Measurements from ENCODE around the gene ARMC8.
"Not testable (repeated sequence)": the region's sequence is repeated elsewhere in the genome, so short reads cannot be mapped to it uniquely, and the experiment has no call there.

ARMC8 gene, protein sequence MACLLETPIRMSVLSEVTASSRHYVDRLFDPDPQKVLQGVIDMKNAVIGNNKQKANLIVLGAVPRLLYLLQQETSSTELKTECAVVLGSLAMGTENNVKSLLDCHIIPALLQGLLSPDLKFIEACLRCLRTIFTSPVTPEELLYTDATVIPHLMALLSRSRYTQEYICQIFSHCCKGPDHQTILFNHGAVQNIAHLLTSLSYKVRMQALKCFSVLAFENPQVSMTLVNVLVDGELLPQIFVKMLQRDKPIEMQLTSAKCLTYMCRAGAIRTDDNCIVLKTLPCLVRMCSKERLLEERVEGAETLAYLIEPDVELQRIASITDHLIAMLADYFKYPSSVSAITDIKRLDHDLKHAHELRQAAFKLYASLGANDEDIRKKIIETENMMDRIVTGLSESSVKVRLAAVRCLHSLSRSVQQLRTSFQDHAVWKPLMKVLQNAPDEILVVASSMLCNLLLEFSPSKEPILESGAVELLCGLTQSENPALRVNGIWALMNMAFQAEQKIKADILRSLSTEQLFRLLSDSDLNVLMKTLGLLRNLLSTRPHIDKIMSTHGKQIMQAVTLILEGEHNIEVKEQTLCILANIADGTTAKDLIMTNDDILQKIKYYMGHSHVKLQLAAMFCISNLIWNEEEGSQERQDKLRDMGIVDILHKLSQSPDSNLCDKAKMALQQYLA

DNA sequence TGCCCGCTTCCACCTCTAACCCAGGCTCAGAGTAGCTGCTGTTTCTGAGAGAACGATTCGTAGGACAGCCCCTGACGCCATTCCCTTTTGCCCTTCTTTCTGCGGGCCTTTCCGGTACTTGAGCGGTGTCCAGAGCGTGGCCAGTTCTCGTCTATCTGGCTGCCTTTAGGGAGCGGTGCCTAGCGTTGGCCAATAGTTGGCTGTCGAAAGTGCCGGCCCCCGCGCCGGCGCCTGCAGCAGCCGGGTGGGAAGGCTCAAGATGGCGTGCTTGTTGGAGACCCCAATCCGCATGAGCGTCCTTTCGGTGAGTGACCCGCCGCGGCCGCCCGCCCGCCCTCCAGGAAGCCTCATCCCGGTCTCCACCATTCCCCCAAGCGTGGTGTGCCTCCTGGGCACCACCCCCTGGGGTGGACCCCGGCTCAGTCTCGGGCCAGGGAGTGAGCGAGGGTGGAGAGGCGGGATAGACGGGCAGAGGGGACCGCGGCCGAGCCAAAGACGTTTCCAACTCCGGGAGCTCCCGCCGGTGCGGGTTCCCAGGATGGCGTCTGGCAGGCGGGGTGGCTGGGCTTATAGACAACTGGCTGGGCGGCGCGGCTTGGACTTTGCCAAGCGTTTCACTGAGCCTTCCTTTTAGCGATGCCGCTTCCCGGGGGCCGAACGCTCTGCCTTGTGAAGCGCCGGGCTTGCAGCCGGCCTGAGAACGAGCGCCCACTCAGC, at the start of gene ARMC8:
ARMC8 (plus strand) TSS at position 6 of the 717 bp plus-strand sequence; CDS start at position 260, 254 bp downstream.
- H3K27ac Mint-ChIP-seq = peak within 1 kb of the TSS; percentile 99
- H3K4me1 Mint-ChIP-seq = peaks cover 39% of the 10 kb centered on the region
- no peaks in the 10 kb centered on the region for H3K9me3 Mint-ChIP-seq
- H3K36me3 Mint-ChIP-seq = peaks cover 16% of the 10 kb centered on the region
- H3K27me3 Mint-ChIP-seq = peaks cover 18% of the 10 kb centered on the region
- H3K4me3 Mint-ChIP-seq = peak within 1 kb of the TSS; percentile 99
- peak; percentile 82 for ATAC-seq

- Mint-ChIP-seq H3K36me3 (no peaks in the 10 kb centered on the region), H3K4me3 (no peak overlapping the region), H3K4me1 (peaks cover 32% of the 10 kb centered on the region), H3K27me3 (peaks cover 22% of the 10 kb centered on the region), H3K9me3 (no peaks in the 10 kb centered on the region), H3K27ac (no peak overlapping the region)
- ATAC-seq = no peak
Observed at GRCh38 chr3:138137861-138138260, 49.2 kb upstream of the ARMC8 start.

DNA sequence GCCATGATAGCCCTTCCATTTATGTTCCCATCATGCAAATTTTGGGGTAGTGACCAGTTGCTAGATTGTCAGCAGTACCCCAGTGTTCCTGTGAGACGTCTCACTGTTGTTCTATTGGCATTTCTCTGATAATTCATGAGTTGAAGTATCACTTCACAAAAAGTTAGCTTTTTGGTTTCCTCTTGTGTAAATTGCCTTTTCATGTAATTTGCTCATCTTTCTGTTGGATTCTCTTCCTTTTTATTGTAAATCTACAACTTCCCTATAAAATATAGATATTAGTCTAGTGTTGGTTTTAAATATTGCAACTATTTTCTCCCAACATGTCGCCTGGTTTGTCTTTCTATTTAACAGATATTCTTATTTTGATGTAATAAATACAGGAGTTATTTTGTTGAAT, 47.4 kb upstream of the ARMC8 start:
- Mint-ChIP-seq H3K27ac (no peak overlapping the region), H3K9me3 (no peaks in the 10 kb centered on the region), H3K4me1 (peaks cover 25% of the 10 kb centered on the region), H3K27me3 (peaks cover 22% of the 10 kb centered on the region), H3K36me3 (no peaks in the 10 kb centered on the region), H3K4me3 (no peak overlapping the region)
- ATAC-seq = no peak

GRCh38 chr3:138140940-138141339, 46.2 kb upstream of the ARMC8 start:
- H3K4me3 Mint-ChIP-seq = no peak overlapping the region
- H3K4me1 Mint-ChIP-seq = peaks cover 14% of the 10 kb centered on the region
- no peaks in the 10 kb centered on the region for H3K9me3 Mint-ChIP-seq
- no peak for ATAC-seq
- no peaks in the 10 kb centered on the region for H3K36me3 Mint-ChIP-seq
- H3K27me3 Mint-ChIP-seq = peaks cover 22% of the 10 kb centered on the region
- no peak overlapping the region for H3K27ac Mint-ChIP-seq

DNA sequence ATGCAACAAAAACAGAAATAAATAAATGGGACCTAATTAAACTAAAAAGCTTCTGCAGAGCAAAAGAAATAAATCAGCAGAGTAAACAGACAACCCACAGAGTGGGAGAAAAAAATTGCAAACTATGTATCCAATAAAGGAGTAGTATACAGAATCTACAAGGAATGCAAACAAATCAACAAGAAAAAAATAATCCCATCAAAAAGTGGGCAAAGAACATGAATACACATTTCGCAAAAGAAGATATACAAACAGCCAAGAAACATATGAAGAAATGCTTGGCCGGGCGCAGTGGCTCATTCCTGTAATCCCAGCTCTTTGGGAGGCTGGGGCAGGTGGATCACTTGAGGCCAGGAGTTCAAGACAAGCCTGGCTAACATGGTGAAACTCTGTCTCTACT, 44.9 kb upstream of the ARMC8 start:
- not testable (repeated sequence) for H3K27ac Mint-ChIP-seq, H3K9me3 Mint-ChIP-seq, H3K36me3 Mint-ChIP-seq, ATAC-seq, H3K4me3 Mint-ChIP-seq, H3K4me1 Mint-ChIP-seq
- H3K27me3 Mint-ChIP-seq = peaks cover 22% of the 10 kb centered on the region

DNA sequence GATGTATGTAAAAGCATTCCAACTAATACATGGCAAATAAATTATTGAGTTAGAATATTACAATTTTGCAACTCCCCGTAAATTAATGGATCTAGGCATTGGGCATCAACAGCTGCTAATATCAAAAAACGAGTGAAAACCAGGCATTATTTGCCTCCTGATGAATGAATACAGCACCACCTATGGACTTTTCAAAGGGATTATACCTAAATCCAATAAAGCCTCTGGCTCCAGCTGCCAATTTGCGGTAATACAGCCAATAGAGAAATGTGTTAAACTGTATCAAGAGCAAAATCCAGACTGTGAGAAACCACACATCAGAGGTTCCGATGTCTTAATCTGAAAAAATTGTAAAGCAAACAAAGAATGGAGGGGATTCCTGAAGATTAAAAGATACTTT, 38.6 kb upstream of the ARMC8 start:
- Mint-ChIP-seq H3K27ac (no peak overlapping the region), H3K4me1 (no peaks in the 10 kb centered on the region), H3K36me3 (no peaks in the 10 kb centered on the region), H3K9me3 (peaks cover 1% of the 10 kb centered on the region), H3K4me3 (no peak overlapping the region), H3K27me3 (no peaks in the 10 kb centered on the region)
- no peak for ATAC-seq

GRCh38 chr3:138154534-138154933, 32.6 kb upstream of the ARMC8 start:
- Mint-ChIP-seq H3K4me3 (no peak overlapping the region), H3K36me3 (no peaks in the 10 kb centered on the region), H3K4me1 (no peaks in the 10 kb centered on the region), H3K9me3 (peaks cover 9% of the 10 kb centered on the region), H3K27ac (no peak overlapping the region), H3K27me3 (peaks cover 9% of the 10 kb centered on the region)
- no peak for ATAC-seq

DNA sequence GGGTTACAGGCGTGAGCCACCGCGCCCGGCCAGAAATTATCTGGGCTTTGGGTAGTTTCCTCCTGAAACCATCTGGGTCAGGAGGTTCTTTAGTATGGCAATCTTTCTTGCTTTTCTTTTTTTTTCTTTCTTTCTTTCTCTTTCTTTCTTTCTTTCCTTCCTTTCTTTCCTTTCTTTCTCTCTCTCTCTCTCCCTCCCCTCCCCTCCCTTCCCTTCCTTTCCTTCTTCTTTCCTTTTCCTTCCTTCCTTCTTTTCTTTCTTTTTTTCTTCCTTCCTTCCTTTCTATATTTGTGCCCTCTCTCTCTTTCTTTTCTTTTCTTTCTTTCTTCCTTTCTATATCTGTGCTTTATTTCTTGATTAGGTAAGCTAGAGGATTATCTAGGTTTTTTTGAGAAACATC, 29.4 kb upstream of the ARMC8 start:
- no peak for ATAC-seq
- Mint-ChIP-seq H3K4me1 (no peaks in the 10 kb centered on the region), H3K4me3 (no peak overlapping the region), H3K9me3 (peaks cover 9% of the 10 kb centered on the region), H3K27me3 (peaks cover 9% of the 10 kb centered on the region), H3K36me3 (peaks cover 22% of the 10 kb centered on the region), H3K27ac (no peak overlapping the region)

DNA sequence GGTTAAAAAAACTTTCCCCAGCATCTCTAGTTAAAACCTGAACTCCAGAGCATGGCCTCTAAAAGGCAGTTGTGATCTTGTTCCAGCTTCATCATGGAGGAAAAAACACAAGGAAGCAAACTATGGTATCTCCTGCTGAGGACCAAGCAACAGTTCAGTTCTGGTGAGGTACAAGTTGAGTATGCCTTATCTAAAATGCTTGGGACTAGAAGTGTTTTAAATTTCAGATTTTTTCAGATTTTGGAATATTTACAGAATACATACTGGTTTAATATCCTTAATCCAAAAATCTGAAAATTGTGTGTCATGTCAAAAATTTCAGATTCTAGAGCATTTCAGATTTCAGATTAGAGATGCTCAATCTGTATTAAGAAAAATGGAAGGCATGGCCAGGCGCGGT, 22.0 kb upstream of the ARMC8 start:
- Mint-ChIP-seq H3K27me3 (no peaks in the 10 kb centered on the region), H3K4me3 (no peak overlapping the region), H3K4me1 (peaks cover 6% of the 10 kb centered on the region), H3K9me3 (no peaks in the 10 kb centered on the region), H3K27ac (no peak overlapping the region), H3K36me3 (peaks cover 72% of the 10 kb centered on the region)
- no peak for ATAC-seq

GRCh38 chr3:138172625-138173024, 14.5 kb upstream of the ARMC8 start:
- H3K27me3 Mint-ChIP-seq = no peaks in the 10 kb centered on the region
- H3K4me3 Mint-ChIP-seq = no peak overlapping the region
- no peak overlapping the region for H3K27ac Mint-ChIP-seq
- peaks cover 16% of the 10 kb centered on the region for H3K36me3 Mint-ChIP-seq
- peaks cover 33% of the 10 kb centered on the region for H3K4me1 Mint-ChIP-seq
- ATAC-seq = no peak
- no peaks in the 10 kb centered on the region for H3K9me3 Mint-ChIP-seq

- peak overlapping the region; percentile 97 for H3K4me3 Mint-ChIP-seq
- no peaks in the 10 kb centered on the region for H3K9me3 Mint-ChIP-seq
- no peak for ATAC-seq
Observed at GRCh38 chr3:138173769-138174420, 13.2 kb upstream of the ARMC8 start.

DNA sequence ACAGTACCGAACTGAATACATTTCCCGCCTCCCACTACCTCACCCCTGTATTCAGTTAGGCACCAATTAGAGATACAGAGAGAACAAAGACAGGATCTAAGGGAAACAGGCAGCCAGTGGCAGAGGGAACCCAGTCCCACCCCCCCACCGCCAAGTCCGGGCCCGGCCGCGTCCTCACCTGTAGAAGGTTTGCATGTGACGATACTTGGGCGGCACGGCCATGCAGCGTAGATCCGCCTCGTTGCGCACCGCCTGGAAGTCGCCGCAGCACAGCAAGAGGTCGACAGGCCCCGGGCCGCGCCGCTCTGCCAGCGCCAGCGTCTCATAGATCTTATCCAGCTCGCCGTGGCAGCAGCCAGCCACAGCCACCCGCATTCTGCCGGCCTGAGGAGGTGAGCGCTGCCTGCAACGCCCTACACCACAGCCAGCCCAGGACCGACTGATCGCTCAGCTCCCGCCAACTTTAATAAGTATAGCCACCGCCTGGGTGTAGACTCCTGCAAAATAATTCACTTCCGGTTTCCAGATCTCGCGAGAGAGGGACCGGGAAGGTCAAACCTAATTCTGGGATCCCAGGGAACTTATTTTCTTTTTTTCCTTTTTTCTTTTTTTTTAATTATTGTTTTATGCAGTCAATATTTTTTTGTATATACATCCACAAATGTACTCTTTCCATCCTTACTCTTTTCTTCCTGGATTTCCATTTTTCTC, 12.5 kb upstream of the ARMC8 start, which contains the start of gene DBR1:
DBR1 (minus strand) TSS at position 501 of the 711 bp plus-strand sequence; CDS start at position 375, 126 bp downstream.
- Mint-ChIP-seq H3K27ac (peak within 1 kb of the TSS; percentile 98), H3K4me1 (peaks cover 33% of the 10 kb centered on the region), H3K4me3 (peak within 1 kb of the TSS; percentile 97), H3K27me3 (peaks cover 7% of the 10 kb centered on the region), H3K9me3 (no peaks in the 10 kb centered on the region), H3K36me3 (peaks cover 9% of the 10 kb centered on the region)
- peak; percentile 94 for ATAC-seq

More at GRCh38 chr3:138173769-138174420, 13.2 kb upstream of the ARMC8 start:
- Mint-ChIP-seq H3K27ac (peak overlapping the region; percentile 98), H3K36me3 (peaks cover 10% of the 10 kb centered on the region), H3K4me1 (peaks cover 33% of the 10 kb centered on the region), H3K27me3 (peaks cover 7% of the 10 kb centered on the region)

DNA sequence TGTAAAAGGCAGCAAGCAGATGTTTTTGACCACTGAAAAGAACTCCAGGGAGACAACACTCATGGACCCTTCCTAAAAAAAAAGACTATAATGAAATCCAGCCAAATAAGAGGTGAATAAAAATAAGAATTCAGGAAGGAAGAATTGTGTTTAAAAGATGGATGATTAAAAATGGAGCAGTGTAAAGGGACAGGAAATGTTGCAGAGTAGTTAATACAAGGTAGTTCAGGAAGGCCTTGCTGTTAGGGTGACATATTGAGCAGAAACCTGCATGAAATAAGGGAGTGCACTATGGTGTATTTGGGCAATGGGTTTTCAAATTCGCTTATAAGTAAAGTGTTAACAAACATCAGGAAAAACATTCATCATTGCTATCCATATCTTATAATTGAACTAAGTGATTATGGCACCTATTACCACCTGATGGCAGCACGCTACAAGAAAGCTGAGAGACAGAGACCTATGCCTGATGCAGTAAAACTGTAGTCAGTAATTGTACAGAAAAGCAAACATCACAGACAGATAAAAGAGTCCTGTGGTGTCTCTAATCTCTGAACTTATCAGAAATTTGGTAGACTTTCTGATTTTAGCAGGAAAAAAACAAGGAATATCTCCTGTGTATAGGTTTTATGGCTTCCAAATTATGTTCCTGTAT, 6.6 kb upstream of the ARMC8 start:
- H3K27me3 Mint-ChIP-seq = peaks cover 23% of the 10 kb centered on the region

GRCh38 chr3:138184994-138185393, 2.1 kb upstream of the ARMC8 start:
- no peak overlapping the region for H3K4me3 Mint-ChIP-seq
- peaks cover 24% of the 10 kb centered on the region for H3K4me1 Mint-ChIP-seq
- H3K9me3 Mint-ChIP-seq = no peaks in the 10 kb centered on the region
- peaks cover 5% of the 10 kb centered on the region for H3K36me3 Mint-ChIP-seq
- no peak overlapping the region for H3K27ac Mint-ChIP-seq
- peaks cover 18% of the 10 kb centered on the region for H3K27me3 Mint-ChIP-seq
- no peak for ATAC-seq

More for the DNA sequence above, 6.6 kb upstream of the ARMC8 start:
- ATAC-seq = peak; percentile 56
- H3K27ac Mint-ChIP-seq = no peak overlapping the region
- no peak overlapping the region for H3K4me3 Mint-ChIP-seq
- no peaks in the 10 kb centered on the region for H3K36me3 Mint-ChIP-seq
- H3K4me1 Mint-ChIP-seq = peaks cover under 1% of the 10 kb centered on the region
- no peaks in the 10 kb centered on the region for H3K9me3 Mint-ChIP-seq

Measured in stimulated activated memory B cell treated with anti-CD40 and anti-IgM and Interleukin-4, amounts not matched to agents 10 μg/mL and 1 μg/mL and 100 μg/mL, for 72 hours (primary cell).